ENCODE data around the gene BDKRB1.

Gene BDKRB1

GRCh38 chr14:96263347-96264199 is 7.6 kb downstream of the BDKRB1 start:
- no peak for DNase-seq

- no peak for DNase-seq
Observed at GRCh38 chr14:96264200-96264553, 8.2 kb downstream of the BDKRB1 start.

GRCh38 chr14:96264853-96265252 is 8.8 kb downstream of the BDKRB1 start:
- DNase-seq, result no peak

- no peak for DNase-seq
Observed at GRCh38 chr14:96265383-96266095, 9.5 kb downstream of the BDKRB1 start.

- DNase-seq, result peak; percentile 64
Observed at GRCh38 chr14:96267336-96267735, 11.3 kb downstream of the BDKRB1 start.

- DNase-seq, result no peak
Observed at GRCh38 chr14:96267916-96268315, 11.9 kb downstream of the BDKRB1 start.

GRCh38 chr14:96268431-96269358 is 12.7 kb downstream of the BDKRB1 start:
- no peak for DNase-seq

- no peak for DNase-seq
Observed at GRCh38 chr14:96269359-96269710, 13.3 kb downstream of the BDKRB1 start.

GRCh38 chr14:96270565-96271420 is 14.8 kb downstream of the BDKRB1 start:
- DNase-seq, result no peak

- DNase-seq, result no peak
Observed at GRCh38 chr14:96271421-96271762, 15.4 kb downstream of the BDKRB1 start.

- no peak for DNase-seq
Observed at GRCh38 chr14:96272777-96273473, 16.9 kb downstream of the BDKRB1 start.

GRCh38 chr14:96273629-96274028 is 17.6 kb downstream of the BDKRB1 start:
- DNase-seq, result no peak

- DNase-seq, result no peak
Observed at GRCh38 chr14:96274122-96274521, 18.1 kb downstream of the BDKRB1 start.

- no peak for DNase-seq
Observed at GRCh38 chr14:96274543-96274942, 18.5 kb downstream of the BDKRB1 start.

- DNase-seq, result peak; percentile 27
Observed at GRCh38 chr14:96275177-96276112, 19.4 kb downstream of the BDKRB1 start.

- DNase-seq, result no peak
Observed at GRCh38 chr14:96277890-96278289, 21.9 kb downstream of the BDKRB1 start.

- no peak for DNase-seq
Observed at GRCh38 chr14:96279564-96279963, 23.6 kb downstream of the BDKRB1 start.

- no peak for DNase-seq
Observed at GRCh38 chr14:96280104-96280503, 24.1 kb downstream of the BDKRB1 start.

GRCh38 chr14:96281486-96281885 is 25.5 kb downstream of the BDKRB1 start:
- no peak for DNase-seq

GRCh38 chr14:96284008-96284407 is 28.0 kb downstream of the BDKRB1 start:
- DNase-seq, result no peak

GRCh38 chr14:96284430-96284829 is 28.4 kb downstream of the BDKRB1 start:
- DNase-seq, result no peak
